Kidney epithelial cell (primary cell): ENCODE measurements around the gene SYCP2. TPM values are rescaled to one million over a fixed set of nuclear protein-coding genes. Genes with fewer than 3 reads are reported as not detected.

Experiments
- DNase-seq: peaks from one replicate; pipeline ENCODE4 v3.0.0-alpha.2; 2010; ENCODE audit warnings: low read depth
- H3K27me3 ChIP-seq: 2 replicates; pipeline ENCODE4 v1.6.0; 2011; ENCODE audit warnings: low read length; ENCODE audit not compliant: control insufficient read depth, insufficient read depth
- H3K36me3 ChIP-seq: 2 replicates; pipeline ENCODE4 v1.5.1; 2011; ENCODE audit warnings: low read length; ENCODE audit not compliant: control insufficient read depth, insufficient read depth
- H3K4me3 ChIP-seq: 2 replicates; pipeline ENCODE4 v1.5.1; 2011; ENCODE audit warnings: low read depth, mild to moderate bottlenecking, control low read depth, low read length
- CTCF ChIP-seq: IDR thresholded peaks from 2 replicates; pipeline ENCODE4 v1.5.1; 2011; ENCODE audit warnings: mild to moderate bottlenecking, moderate library complexity, low read length, control low read depth, inconsistent platforms; ENCODE audit not compliant: insufficient read depth, poor library complexity, severe bottlenecking
- total RNA-seq: library from RNA; depleted of rRNA; stranded (reverse); fragments of >200 nt; gene quantifications from 2 replicates; pipeline ENCODE4 v1.2.3, GENCODE V29; 2015

SYCP2 gene
- total RNA-seq, 1 donor from 2014 or later, result 1.0 TPM

DNA sequence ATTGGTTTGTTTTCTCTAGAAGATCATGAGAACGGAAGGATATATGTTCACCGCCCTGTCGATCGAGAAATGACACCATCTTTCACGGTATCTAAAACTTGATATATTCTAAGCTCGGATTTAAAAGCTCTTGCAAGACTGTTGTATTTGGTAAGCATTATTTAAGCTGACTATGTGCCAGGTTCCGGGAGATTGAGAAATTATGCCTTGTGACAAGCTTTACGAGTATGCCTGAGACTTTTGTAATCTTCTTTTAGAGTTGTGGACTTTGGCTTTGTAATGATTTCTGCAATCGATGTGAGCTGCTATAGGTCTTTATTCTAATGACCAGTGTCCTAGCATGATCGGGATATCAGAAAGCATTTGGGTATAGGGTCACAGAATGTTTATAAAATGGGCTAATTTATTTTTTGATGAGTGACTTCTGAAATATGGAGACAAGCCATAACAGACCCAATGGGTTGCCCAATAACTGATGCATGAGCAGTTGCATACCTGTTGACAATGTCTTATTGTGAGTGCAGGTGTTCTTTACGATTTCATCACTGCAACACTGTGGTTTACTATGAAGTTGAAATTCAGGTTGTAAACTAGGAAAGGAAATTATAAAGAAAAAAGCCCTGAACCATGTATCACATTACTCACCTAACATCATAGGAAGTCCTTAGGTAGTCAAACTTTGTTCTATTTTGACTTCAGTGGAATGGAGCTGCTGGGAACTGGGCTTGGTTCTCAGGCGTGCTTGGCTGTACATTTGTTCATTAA, 38.8 kb upstream of the SYCP2 start:
- Histone ChIP-seq H3K36me3 (no peaks in the 10 kb centered on the region), H3K27me3 (no peaks in the 10 kb centered on the region), H3K4me3 (no peak overlapping the region)
- no peak for DNase-seq
- no peak for TF ChIP-seq CTCF

DNA sequence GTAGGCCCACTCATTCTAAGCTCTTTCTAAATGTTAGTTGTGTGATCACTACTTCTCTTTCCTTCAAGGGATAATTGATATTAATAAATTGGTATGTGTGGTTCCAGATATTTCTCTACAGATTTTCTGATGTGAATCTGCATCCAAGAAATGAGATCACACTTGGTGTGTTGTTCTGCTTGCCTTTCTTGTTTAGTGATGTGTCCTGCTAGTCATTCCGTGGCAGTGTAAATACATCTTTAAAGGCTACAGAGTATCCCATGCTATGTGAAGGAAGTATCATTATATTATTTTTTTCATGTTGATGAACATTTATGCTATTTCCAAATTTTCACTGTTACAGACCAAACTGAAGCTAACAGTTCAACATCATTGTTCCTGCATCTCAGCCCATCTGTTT, 38.0 kb upstream of the SYCP2 start:
- no peak overlapping the region for H3K4me3 ChIP-seq
- H3K36me3 ChIP-seq, result no peaks in the 10 kb centered on the region
- no peaks in the 10 kb centered on the region for H3K27me3 ChIP-seq
- no peak for TF ChIP-seq CTCF
- DNase-seq, result no peak

DNA sequence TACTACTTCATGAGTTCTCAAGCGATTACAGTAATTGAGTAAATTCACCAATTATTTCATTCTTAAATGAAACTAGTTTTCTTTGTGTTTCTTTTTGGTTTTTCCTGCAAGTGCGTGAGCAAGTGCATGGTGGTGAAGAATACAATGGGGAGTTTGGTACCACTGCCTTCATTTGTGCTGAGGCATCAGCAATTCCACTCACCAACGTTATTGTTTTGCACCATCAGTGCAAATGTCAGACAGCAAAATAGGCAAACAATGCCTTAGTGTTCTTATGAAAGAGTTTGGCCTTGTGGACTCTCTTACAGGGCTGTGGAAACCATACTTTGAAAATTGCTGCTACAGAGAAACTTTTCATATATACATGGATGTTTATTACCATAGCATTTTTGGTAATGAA, 33.0 kb upstream of the SYCP2 start:
- Histone ChIP-seq H3K4me3 (no peak overlapping the region), H3K27me3 (no peaks in the 10 kb centered on the region), H3K36me3 (no peaks in the 10 kb centered on the region)
- TF ChIP-seq CTCF, result no peak
- DNase-seq, result no peak

GRCh38 chr20:59962155-59962554, 28.7 kb upstream of the SYCP2 start:
- TF ChIP-seq CTCF, result no peak
- Histone ChIP-seq H3K36me3 (no peaks in the 10 kb centered on the region), H3K27me3 (peaks cover 2% of the 10 kb centered on the region), H3K4me3 (no peak overlapping the region)
- DNase-seq, result no peak

GRCh38 chr20:59961423-59961822, 28.0 kb upstream of the SYCP2 start:
- no peak for TF ChIP-seq CTCF
- H3K36me3 ChIP-seq, result no peaks in the 10 kb centered on the region
- no peak overlapping the region for H3K4me3 ChIP-seq
- peaks cover 2% of the 10 kb centered on the region for H3K27me3 ChIP-seq
- DNase-seq, result no peak

DNA sequence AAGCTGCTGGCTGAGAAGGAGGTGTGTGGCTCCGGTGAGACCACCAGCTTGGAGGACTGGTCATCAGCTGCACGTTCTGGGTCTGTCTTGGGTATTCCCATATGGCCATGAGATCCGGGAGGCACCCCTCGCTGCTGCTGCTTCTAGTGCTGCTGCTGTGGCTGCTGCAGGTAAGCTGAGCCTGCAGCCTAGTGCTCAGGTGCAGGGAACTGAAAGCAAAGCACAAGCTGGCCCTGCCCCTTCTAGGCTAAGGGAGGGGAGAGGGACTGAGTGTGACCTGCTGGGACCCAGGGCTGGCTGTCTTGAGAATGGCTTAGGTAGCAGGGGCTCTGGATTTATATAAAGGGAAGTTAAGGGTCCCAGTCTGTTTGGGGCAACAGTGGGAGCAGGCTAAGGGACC, 25.2 kb upstream of the SYCP2 start:
- peaks cover 2% of the 10 kb centered on the region for H3K27me3 ChIP-seq
- TF ChIP-seq CTCF, result no peak
- no peak for DNase-seq
- no peak overlapping the region for H3K4me3 ChIP-seq
- no peaks in the 10 kb centered on the region for H3K36me3 ChIP-seq
